Lower leg skin (tissue), 3 donors: ENCODE measurements around the gene ELMOD3.

Experiments
- POLR2A ChIP-seq, 2 donors: fragments of 450-650 bp; IDR thresholded peaks; one replicate each; pipeline ENCODE4 v1.6.1; 2016 to 2017; ENCODE audit warnings: antibody characterized with exemption in 2 of 2, mild to moderate bottlenecking in 1 of 2, moderate library complexity in 1 of 2
- TF ChIP-seq, protein P1 (sequence below), 3 donors: fragments of 450-650 bp; IDR thresholded peaks; one replicate each; pipeline ENCODE4 v1.5.1; 2016; ENCODE audit warnings: antibody characterized with exemption in 3 of 3, mild to moderate bottlenecking in 3 of 3, moderate library complexity in 2 of 3

DNA sequence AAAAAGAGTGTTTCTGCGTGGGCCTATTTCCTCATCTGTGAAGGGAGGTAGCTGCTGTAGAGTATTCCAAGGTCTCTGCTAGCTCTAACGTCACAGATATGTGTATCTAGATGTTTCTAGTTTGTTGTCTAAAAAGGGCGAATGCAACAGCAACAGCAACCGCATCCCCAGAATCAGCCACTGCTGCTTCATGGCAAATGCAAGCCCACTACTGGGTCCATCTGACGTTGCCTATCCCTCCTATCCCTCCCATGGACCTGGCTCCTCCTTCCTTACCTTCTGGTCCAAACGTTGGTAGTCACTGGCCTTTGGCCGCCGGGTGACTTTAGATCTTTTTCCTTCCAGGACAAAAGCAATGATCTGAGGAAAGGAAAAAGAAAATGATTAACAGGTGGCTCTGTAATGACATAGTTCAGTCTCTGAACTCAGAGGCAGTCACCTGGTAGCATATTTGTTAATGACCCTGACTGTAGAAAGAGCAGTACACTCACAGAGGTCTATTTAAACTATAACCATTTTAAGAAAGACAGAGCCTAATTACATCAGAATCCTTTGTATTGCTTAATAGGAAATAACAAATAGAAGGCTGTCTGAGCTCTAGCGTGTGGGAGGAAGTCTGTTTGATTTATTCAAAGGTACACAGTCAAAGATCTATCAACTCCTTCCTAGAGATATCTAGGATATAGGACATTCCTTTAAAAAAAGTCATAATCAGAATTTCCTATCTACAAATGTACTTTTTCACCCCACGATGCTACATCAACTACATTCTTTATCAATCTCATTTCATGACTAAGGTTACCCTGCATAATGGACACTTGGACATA is 29.7 kb upstream of the ELMOD3 start:
- TF ChIP-seq, protein P1, sequence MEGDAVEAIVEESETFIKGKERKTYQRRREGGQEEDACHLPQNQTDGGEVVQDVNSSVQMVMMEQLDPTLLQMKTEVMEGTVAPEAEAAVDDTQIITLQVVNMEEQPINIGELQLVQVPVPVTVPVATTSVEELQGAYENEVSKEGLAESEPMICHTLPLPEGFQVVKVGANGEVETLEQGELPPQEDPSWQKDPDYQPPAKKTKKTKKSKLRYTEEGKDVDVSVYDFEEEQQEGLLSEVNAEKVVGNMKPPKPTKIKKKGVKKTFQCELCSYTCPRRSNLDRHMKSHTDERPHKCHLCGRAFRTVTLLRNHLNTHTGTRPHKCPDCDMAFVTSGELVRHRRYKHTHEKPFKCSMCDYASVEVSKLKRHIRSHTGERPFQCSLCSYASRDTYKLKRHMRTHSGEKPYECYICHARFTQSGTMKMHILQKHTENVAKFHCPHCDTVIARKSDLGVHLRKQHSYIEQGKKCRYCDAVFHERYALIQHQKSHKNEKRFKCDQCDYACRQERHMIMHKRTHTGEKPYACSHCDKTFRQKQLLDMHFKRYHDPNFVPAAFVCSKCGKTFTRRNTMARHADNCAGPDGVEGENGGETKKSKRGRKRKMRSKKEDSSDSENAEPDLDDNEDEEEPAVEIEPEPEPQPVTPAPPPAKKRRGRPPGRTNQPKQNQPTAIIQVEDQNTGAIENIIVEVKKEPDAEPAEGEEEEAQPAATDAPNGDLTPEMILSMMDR (IDR thresholded peaks at IDR 0.05) = peak in 1 of 3 donors; percentile 8
- no peak for TF ChIP-seq POLR2A (IDR thresholded peaks at IDR 0.05)
